Activated T-cell treated with anti-CD3 and anti-CD28 coated beads for 24 hours (primary cell): Measurements from ENCODE around the gene ZNF385B.

Experiments used
- DNase-seq: peaks from one replicate; pipeline ENCODE4 v3.0.0-alpha.2; 2020; ENCODE audit warnings: low read depth

Gene ZNF385B

DNA sequence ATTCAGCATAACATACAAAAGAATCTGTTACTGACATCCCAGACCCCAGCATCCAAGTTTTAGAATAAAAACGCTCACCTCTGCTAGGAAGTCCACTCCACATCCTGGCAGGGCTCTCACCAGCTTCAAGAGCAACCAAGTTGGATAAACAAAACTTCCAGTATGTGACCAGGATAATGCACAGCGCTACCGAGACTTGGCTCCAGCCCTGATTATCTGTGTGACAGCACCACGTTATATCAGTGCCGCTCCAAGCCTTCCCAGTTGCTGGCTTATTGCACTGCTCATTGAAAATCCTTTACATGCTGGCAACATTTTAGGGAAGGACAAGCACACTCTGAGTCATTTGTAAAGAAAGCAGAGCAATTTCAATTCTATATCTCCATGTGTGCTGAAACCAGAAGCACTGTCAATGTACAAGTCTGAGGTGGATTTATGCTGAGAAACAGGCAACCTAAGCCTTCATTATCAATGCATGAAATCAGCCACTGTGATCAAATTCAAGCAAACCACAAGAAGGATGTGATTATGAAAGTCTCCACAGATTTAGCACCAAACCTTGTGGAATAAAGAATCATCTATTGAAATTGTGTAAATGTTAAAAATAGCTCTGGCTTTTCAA lies 115.7 kb downstream of the ZNF385B start:
- no peak for DNase-seq

DNA sequence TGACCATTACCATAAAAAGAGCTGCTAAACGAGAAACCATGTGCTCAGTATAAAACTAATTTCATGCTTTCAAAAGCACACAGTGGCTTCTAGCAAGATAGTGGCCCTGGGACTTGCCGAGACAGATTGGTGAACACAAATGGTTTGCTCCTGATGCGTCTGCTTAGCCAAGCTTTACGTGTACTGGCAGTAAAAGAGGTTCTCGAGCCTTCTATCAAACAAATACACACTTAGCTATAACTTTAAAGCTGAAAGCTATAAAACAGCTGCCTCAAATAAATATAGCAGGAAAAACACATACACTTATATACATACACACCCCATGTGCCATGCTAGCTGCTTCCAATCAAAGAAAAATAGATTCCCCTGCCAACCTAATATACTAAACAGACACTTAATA lies 117.0 kb downstream of the ZNF385B start:
- DNase-seq: no peak

DNA sequence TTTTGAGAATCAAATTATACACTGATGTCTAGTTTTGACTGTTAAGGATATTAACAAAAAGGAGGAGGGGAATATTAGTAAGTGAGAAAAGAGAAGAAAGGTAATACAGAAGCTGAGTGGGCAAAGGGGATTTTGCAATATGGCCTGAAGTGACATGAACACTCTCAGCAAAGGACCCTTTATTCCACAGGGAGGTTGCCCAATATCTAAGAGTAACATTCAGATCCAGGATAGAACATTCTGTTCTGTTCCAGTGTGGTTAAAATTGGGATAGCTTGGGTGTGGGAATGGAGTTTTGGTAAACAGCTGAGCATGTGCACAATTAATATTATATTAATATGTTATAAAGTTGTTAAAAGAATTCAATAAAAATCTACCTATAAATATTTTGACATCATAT lies 120.1 kb downstream of the ZNF385B start:
- DNase-seq: no peak

DNA sequence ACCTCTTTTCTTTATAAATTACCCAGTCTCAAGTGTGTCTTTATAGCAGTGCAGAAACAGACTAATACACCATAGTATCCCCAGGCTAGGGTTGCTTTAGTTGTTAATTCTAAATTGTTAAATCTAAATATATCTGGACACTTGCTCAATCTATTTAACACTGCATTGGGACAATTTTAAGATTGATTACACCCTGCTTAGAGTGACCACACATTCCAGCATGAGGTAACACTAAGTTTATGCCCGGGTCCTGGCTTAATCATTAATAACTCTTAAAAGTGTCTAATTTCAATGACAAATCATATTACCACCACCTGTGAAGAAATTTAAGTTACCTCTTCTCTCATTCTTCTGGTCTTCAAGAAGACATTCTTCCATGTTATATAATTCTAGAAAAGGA lies 131.4 kb downstream of the ZNF385B start:
- DNase-seq: no peak

DNA sequence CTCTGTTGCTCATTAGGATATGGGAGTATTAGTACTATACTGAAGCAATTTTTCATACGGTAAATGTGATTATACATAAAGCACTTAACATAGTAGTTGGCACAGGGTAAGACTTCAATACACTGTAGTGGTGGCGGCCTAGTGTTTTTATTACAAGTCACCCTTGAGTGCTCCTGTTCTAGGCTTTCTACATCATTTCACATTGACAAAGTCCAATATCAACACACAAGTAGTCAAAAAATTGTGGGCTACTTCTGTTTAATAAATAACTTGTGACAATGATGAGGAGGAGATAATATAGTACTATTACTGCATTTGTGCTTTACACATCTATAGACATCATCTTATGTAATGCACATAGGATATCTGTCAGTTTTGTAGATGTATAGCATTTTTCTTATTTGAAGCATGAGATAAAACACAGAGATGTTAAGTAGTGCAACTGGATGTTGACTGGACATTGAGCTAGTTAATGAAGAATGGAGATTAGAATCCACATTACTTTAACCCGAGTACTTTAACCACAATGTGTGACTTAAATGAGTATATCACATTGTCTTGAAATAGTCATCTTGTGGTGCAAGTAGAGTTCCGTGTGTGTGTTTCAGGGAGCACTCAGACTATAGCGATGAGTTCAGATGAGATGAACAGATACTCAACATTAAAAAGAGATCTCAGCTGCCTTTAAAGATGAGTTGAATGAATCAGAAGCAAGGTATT lies 134.8 kb downstream of the ZNF385B start:
- no peak for DNase-seq

DNA sequence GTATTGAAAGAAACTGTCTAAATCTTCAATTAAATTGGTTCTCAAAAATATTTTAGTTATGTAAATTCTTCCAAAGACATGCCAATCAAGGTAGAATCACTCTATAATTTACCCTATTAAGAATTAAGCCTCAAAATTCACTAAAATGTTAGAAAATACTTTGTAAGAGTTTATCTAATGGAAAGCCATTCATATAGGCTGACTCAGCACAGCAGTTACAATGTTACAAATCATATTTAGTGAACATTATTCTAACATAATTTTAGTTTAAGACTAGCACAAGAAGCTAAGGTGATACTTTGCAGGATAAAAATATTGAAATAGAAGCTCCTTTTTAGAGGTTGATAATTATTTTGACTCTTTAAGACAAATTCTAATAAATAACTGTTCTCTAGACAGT lies 137.0 kb downstream of the ZNF385B start:
- no peak for DNase-seq

DNA sequence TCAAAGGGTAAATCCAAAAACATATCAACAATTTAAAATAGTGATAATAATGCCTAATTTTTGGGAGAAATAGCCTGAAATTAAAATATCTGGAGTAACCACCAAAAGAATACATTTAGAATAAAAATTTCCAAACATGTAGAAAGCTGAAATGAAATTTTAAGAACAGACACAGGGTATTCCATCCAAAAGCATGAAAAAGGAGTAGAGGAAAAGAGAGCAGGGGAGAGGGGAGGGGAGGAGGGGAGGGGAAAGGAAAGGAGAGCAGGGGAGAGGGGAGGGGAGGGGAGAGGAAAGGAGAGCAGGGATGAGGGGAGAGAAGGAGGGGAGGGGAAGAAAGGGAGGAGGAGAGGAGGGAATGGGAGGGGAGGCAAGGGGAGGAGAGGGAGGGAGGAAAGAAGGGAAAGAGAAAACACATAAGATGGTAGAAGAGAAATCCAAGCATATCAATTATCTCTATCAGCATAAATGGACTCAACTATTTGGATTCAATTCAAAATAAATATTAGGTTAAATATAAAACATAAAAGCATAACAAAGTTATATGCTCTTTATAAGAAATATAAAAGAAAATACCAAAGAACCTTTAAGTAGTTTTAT lies 141.1 kb downstream of the ZNF385B start:
- DNase-seq: no peak

DNA sequence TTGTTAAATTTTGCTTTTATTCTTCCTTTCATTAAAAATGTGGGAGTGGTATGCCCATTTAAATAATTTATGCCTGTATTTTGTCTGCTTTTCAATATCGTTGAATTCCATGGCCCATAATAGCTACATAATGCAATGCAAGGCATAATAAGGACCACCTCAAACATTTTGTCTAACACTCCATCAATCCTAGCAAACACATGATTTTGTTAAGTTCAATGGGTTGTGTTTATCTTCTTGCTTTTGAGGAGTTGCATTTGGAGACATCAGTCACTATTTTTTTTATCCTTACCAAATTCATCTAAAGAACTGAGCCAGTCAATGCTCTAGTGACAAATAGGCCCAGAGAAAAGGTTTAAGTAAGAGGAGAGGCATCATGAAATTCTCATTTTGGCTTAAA lies 145.5 kb downstream of the ZNF385B start:
- no peak for DNase-seq

DNA sequence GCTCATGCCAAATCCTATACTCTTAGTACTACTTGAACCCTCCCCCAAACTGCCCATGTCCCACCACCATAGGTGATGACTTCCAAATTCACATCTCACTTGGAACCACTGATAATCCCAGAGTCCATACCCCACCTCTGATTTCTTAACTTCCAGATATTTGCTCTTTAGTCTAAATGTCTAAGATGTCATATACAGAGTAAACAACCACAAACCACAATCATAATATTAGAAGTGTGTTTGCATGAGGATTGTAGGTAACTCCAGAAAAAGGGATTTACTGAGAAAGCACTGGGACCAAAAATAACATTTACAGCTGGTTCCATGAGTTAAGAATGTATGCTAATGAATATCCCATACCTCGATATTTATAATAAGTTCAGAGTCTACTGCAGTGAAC lies 146.2 kb downstream of the ZNF385B start:
- DNase-seq: no peak

DNA sequence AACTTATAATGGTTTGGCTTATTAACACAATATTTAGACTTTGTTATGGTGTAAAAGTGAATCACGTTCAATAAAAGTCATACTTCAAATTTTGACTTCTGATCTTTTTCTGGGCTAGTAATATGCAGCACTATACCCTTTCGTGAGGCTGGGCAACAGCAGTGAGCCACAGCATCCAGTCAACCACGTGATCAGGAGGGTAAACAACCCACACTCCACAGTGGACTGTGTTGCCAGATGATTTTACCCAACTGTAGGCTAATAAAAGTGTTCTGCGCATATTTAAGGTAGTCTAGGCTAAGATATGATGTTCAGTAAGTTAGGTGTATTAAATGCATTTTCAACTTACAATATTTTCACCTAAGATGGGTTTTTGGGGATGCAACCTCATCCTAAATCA lies 148.6 kb downstream of the ZNF385B start:
- DNase-seq: no peak

DNA sequence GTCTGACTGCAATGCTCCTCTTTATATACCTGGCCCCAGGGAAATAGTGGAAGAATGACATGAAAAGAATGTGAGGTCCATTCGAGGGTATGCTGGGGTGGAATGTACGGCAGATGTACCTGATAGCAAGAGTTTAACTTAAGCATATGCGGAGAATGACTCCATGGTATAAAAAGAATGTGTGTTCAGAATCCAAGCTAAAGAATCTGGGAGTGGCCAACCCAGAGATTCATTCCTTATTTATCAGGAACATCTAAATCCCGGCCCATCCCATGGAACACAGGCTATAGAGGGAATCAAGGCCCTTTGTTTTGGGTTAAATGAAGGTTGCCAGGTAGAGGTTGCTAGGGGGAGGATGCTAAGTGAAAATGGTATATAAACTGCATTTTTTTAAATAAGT lies 150.0 kb downstream of the ZNF385B start:
- no peak for DNase-seq

DNA sequence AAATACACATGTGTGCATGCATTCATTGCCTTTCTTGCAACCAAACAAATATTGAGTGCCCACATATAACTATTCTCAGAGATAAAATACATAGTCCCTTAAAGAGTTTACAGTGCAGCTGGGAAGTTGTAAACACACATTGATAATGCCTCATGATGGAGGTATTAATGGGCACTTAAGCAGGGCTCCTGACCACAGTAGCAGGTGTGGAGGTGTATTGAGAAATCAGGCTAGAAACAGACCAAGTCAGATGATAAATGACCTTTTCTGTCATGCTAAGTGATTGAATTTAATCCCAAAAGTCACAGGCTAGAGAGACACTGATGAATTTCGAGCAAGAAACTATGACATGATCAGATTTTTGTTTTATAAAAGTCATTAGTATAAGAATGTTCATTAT lies 157.7 kb downstream of the ZNF385B start:
- DNase-seq: no peak

DNA sequence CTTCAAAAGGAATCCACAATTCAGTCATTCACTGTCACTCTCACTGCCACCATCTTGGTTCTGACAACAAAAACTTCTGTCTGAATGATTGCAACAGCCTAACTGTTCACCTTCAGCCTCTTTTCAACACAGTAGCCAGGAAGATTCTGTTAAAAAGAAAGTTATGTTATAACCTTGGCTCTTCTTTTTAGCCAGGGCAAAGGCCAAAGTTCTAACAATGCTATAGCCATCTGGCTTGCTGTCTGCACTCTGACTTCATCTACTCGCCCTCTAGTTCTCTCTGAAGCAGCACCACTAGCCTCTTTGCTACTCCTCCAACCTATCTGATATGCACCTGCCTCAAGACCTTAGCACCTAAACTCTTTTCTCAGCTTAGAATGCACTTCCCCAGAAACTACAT lies 158.5 kb downstream of the ZNF385B start:
- no peak for DNase-seq

DNA sequence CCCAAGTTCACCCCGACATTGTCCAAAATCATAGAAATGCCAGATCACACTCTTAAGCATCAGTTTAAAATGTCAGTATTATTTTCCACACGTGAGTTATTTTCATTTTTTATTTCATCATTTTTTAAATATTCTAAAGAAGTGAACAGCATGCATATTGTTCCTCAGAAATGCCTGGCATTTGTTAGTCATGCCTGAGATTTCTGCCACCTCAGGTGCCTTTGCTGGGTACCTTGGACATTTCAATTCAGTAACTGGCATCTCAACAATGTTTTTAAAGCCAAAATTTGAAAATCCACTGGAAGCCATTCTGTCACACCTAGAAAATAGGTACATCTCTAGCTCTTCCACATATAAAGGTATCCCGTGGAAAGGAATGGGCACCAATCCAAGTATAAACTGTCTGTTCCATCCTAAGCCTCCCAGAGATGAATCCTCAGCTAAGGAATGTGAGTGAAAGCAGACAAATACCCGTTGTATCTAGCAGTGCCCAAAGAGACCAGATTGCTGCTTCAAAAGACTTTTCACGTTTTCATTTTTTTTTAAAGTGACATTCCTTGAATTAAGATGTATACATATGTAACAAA lies 159.8 kb downstream of the ZNF385B start:
- DNase-seq: no peak

DNA sequence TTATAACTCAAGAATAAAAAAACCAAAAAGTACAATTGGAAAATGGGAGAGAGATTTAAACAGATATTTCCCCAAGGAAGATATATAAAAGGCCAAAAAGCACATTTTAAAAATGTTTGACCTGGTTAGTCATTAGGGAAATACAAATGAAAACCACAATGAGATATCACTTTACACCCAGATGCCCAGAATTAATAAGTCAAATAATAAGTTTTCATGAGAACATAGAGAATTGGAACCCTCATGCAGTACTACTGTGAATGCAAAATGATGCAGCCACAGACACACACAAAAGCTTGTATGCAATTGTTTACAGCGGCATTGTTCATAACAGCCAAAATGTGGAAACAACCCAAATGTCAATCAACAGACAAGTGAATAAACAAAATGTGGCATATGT lies 165.9 kb downstream of the ZNF385B start:
- DNase-seq: no peak

DNA sequence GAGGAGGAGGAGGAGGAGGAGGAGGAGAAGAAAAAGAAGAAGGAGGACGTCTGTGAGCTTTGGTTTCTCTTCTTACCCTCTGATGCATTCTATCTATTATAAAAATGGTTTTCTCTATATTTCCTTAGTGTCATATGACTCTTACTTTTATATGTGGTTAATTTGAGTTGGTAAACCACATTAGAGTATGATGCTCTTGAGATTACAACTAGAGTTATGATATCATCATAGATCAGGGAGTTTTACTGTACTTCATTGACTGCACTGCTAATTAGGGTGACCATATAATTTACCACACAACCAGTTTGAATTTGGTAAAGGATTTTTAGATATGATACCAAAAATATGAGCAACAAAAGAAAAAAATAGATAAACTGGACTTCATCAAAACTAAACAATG lies 166.4 kb downstream of the ZNF385B start:
- no peak for DNase-seq

DNA sequence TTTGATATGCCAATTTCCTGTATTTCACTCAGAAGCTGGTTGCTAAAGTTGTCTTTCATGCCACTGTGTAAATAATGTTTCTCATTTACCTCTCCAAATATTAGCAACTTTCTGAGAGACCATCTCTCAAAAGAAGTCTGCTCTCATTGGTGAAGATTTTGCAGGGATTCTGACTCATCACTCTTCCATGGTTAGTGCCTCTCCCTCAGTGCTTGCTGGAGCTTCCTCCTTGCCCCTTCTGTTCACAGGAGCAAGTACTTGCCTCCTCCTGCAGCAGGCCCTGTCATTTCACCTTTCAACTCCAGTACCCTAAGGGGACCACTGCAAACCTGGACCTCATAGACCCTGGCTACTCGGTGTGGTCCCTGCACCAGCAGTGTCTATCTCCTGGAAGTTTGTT lies 168.8 kb downstream of the ZNF385B start:
- no peak for DNase-seq

DNA sequence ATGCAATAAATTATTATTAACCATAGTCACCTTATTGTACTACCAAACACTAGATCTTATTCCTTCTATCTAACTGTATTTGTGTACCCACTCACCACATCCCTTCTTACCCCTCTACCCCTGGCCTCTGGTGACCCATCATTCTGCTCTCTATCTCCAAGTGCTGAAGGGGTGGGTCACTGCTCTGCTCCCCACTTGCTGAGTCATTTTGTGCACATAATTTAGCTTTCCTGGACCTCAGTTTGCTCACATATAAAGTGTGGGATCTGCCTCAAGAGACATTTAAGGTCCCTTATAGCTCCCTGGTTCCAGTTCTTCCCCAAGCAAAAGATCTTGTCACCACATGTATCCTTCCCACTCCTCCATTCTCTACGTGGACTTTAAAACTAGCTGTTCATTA lies 169.4 kb downstream of the ZNF385B start:
- no peak for DNase-seq

DNA sequence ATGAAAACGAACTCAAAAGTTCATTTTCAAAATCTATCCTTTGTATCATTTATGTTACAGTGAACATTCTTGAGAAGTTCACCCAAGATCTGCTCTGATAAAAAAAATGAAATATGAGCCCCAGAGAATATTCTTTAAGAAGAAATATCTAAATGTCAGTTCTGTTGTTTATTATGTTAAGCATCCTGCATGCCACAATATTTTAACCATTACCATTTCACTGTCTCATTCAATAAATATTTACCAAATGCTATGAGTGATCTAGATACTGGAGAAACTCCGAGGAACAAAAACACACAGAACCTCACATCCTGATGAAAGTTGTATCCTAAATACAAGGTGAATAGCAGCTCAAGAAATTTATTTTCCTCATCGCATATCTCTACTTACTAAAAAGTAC lies 170.2 kb downstream of the ZNF385B start:
- DNase-seq: no peak

DNA sequence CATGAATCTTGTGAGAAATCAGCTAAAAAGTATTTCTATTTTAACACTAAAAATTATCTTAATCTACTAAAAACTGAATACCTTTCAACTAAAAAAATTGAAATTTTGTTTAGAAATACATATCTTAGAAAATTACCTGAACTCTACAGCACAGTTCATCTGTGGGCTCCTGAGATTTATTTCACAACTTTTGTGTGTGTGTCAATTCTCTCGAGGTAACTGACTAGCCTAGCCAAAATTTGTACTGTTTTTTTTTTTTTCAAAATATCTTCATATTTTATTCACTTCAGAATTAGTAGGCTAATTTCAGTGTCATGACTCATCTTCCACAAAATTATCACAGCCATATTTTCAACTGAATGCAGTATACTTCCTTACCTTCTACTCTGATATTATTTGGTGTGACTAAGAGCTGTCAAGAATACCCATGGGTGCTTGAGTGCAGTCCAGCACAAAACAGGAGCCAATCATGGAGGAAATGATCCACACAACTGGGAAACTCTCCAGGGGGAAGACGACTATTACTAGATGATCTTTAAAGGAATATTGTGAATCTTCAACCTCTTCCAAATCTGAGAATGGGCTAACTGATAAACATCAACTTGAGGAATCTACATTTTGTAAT lies 174.6 kb downstream of the ZNF385B start:
- DNase-seq: no peak

DNA sequence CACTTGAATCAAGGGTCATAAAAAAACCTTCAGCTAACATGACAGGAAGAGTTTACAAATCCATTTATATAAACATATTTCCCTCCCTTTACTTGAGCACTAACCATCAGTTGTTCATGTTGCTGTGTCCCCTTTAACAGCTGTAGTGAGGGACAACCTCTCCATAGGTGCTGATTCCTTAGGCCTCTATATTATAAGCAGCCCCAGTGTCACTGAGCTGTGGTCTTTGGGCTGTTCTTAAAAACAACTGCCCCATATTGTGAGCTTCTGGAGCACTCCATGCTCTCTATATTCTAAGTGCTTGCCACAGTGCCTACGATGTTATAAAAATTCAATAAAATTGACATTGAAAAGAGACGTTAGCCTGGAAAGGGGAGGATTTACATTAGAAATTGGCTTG lies 175.3 kb downstream of the ZNF385B start:
- DNase-seq: no peak

DNA sequence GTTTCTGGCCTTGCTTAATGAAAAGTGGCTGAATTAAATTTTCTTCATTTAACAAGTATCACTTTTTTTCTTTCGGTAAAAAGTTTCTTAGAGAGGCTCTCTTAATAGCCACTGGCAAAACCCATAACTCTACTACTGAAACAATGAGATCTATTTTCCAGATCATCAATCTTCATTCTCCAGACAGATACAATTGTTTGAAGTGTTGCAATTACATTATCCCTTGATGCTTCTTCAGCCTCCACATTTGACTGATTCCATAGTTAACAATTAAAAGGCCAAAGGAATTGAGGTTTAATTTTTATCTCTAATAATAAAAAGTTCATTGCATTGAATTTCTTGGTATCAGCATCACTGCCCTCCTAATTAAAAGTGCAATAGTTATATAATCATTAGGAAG lies 176.3 kb downstream of the ZNF385B start:
- DNase-seq: no peak

DNA sequence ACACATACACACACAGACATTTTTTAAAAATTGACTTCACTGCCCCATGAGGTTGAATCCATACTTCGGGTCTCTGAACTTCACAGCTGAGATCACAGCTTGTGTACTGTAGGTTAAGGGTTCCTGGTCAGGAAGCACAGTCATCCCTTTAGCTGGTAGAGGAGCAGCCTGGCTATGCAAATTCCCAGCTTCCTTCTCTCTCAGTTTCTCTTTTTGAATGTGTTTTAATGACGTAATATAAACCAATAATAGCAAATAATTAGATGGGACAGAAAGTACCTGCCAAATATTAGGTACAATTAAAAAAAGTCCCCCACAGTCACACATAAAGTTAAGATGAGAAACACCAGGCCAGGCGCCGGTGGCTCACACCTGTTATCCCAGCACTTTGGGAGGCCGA lies 178.7 kb downstream of the ZNF385B start:
- no peak for DNase-seq
